Measurements from ENCODE around the gene KRTAP10-8. TPM values are rescaled to one million over a fixed set of nuclear protein-coding genes. Genes with fewer than 3 reads are reported as not detected.

The KRTAP10-8 gene
- total RNA-seq, 1 experiment from 2014 or later: not detected

- DNase-seq (ENCODE audit: low spot score) (no peak), ATAC-seq (no peak)
- Mint-ChIP-seq H3K9me3 (peaks cover 9% of the 10 kb centered on the region; the same call in 1 of the 2 replicates), H3K4me1 (peaks cover 30% of the 10 kb centered on the region), H3K27me3 (ENCODE audit: low read depth) (no peaks in the 10 kb centered on the region; the same call in 1 of the 2 replicates), H3K4me3 (no peak within 1 kb of the TSS), H3K36me3 (no peaks in the 10 kb centered on the region), H3K27ac (peak within 1 kb of the TSS; percentile 6; the same call in 1 of the 2 replicates)
- ChIA-PET CTCF (interaction anchor here (0.6 to 1.4 kb wide), 5 partner anchors 13 to 108 kb away, joined by 3 to 6 read pairs (median 3); no protein-coding TSS in a partner anchor), POLR2A (no interaction called here)
- TF ChIP-seq MAX (CRISPR knock-in tag; IDR thresholded peaks at IDR 0.05): 0 out of 2 replicates have a peak, but pooled peaks have one; percentile 24
- 0 out of 2 replicates have a peak, but pooled peaks have one; percentile 29 for TF ChIP-seq ZNF219 (CRISPR knock-in tag; IDR thresholded peaks at IDR 0.05; ENCODE audit: borderline replicate concordance)
- TF ChIP-seq ESRRA (CRISPR knock-in tag; IDR thresholded peaks at IDR 0.05; ENCODE audit: borderline replicate concordance): no peak
These were observed 19.2 kb upstream of the KRTAP10-8 start, which contains the start of gene KRTAP10-6 for GRCh38 chr21:44592446-44593311. Gene KRTAP10-6 (minus strand): TSS chr21:44592505. CDS start chr21:44592484, 21 bp downstream.

GRCh38 chr21:44593598-44594405, 18.1 kb upstream of the KRTAP10-8 start:
- no peaks in the 10 kb centered on the region for H3K36me3 Mint-ChIP-seq
- peak overlapping the region; percentile 6 for H3K27ac Mint-ChIP-seq
- POLR2A ChIA-PET: interaction anchor here (0.8 kb wide), 1 partner anchor 41 kb away, joined by 4 read pairs; no protein-coding TSS in a partner anchor
- CTCF ChIA-PET: no interaction called here
- no peaks in the 10 kb centered on the region; the same call in 1 of the 2 replicates for H3K27me3 Mint-ChIP-seq (ENCODE audit: low read depth)
- peak; percentile 31 for ATAC-seq
- H3K9me3 Mint-ChIP-seq: 0 out of 2 replicates have a peak, but pooled peaks cover 3% of the 10 kb centered on the region
- H3K4me1 Mint-ChIP-seq: peaks cover 41% of the 10 kb centered on the region
- no peak overlapping the region for H3K4me3 Mint-ChIP-seq
- no peak for DNase-seq (ENCODE audit: low spot score)
- TF ChIP-seq SMAD4 (CRISPR knock-in tag; IDR thresholded peaks at IDR 0.05): no peak
- no peak for TF ChIP-seq ARID4B (CRISPR knock-in tag; IDR thresholded peaks at IDR 0.05; ENCODE audit: borderline replicate concordance)
- TF ChIP-seq JUN (CRISPR knock-in tag; IDR thresholded peaks at IDR 0.05): no peak
- TF ChIP-seq NR2C2 (CRISPR knock-in tag; IDR thresholded peaks at IDR 0.05): no peak
- TF ChIP-seq ZNF416 (CRISPR knock-in tag; IDR thresholded peaks at IDR 0.05): no peak
- TF ChIP-seq ZNF396 (CRISPR knock-in tag; IDR thresholded peaks at IDR 0.05; ENCODE audit: borderline replicate concordance): no peak
- TF ChIP-seq CDX4 (CRISPR knock-in tag; IDR thresholded peaks at IDR 0.05; ENCODE audit: borderline replicate concordance): no peak
- no peak for TF ChIP-seq TCF7 (CRISPR knock-in tag; IDR thresholded peaks at IDR 0.05; ENCODE audit: low read depth)
- no peak for TF ChIP-seq ZNF219 (CRISPR knock-in tag; IDR thresholded peaks at IDR 0.05; ENCODE audit: borderline replicate concordance)
- no peak for TF ChIP-seq HMGA2 (CRISPR knock-in tag; IDR thresholded peaks at IDR 0.05)
- TF ChIP-seq FOXK1 (CRISPR knock-in tag; IDR thresholded peaks at IDR 0.05): no peak
- TF ChIP-seq EMX1 (CRISPR knock-in tag; IDR thresholded peaks at IDR 0.05): no peak
- no peak for TF ChIP-seq CREM (CRISPR knock-in tag; IDR thresholded peaks at IDR 0.05)
- TF ChIP-seq STAT6 (CRISPR knock-in tag; conservative IDR thresholded peaks at IDR 0.05; ENCODE audit: low read depth): no peak
- no peak for TF ChIP-seq NR1H2 (CRISPR knock-in tag; IDR thresholded peaks at IDR 0.05)
- no peak for TF ChIP-seq FOXP1 (CRISPR knock-in tag; IDR thresholded peaks at IDR 0.05; ENCODE audit: borderline replicate concordance)
- TF ChIP-seq PRDM15 (CRISPR knock-in tag; IDR thresholded peaks at IDR 0.05): no peak
- no peak for TF ChIP-seq GABPB1 (CRISPR knock-in tag; IDR thresholded peaks at IDR 0.05)
